ENCODE data around the gene OR4D9. TPM values are rescaled to one million over a fixed set of nuclear protein-coding genes. Genes with fewer than 3 reads are reported as not detected.
"Not testable (repeated sequence)": the region's sequence is repeated elsewhere in the genome, so short reads cannot be mapped to it uniquely, and the experiment has no call there.

Gene OR4D9
- polyA plus RNA-seq, 1 of the 3 experiments (the other 2 are of a cell fraction): not detected

GRCh38 chr11:59545179-59546020 lies 34.1 kb downstream of the OR4D9 start (continued):
- TF ChIP-seq SMC3 (IDR thresholded peaks at IDR 0.05; ENCODE audit: low read depth, low read length) (no peak), CHD2 (IDR thresholded peaks at IDR 0.05; ENCODE audit: low read length, partially characterized antibody) (no peak), EP300 (IDR thresholded peaks at IDR 0.05; ENCODE audit: borderline replicate concordance in 1 of 2, low read depth in 1 of 2, low read length in 1 of 2) (0 out of 4 replicates have a peak, but pooled peaks of 1 of the 2 experiments have one; percentile 23), RCOR1 (IDR thresholded peaks at IDR 0.05; ENCODE audit: low read length) (no peak), CTCF (IDR thresholded peaks at IDR 0.05) (no peak), MAX (IDR thresholded peaks at IDR 0.05; ENCODE audit: low read depth) (0 out of 2 replicates have a peak, but pooled peaks have one; percentile 36)

GRCh38 chr11:59547605-59548308 lies 36.4 kb downstream of the OR4D9 start:
- POLR2A ChIA-PET; H4K20me1 ChIP-seq (ENCODE audit: insufficient read depth); H3K4me1 ChIP-seq (ENCODE audit: control insufficient read depth in 1 of 2, insufficient read depth in 2 of 2, low read depth in 1 of 2, low read length in 1 of 2); H3K4me3 ChIP-seq (ENCODE audit: low read depth in 2 of 2, low read length in 1 of 2); H3K36me3 ChIP-seq (replicated peaks in 1 of 2; ENCODE audit: control insufficient read depth in 1 of 2, insufficient read depth in 2 of 2, low read length in 1 of 2); H2AFZ ChIP-seq (ENCODE audit: low read depth); H3K27ac ChIP-seq (ENCODE audit: low read depth in 2 of 2, low read length in 1 of 2); DNase-seq; H3K9me3 ChIP-seq; H3K79me2 ChIP-seq (ENCODE audit: insufficient read depth); H3K27me3 ChIP-seq (ENCODE audit: insufficient read depth); H3K4me2 ChIP-seq; H3K9me2 ChIP-seq; H3K9ac ChIP-seq: not testable (repeated sequence)
- H3F3A ChIP-seq (replicated peaks; ENCODE audit: insufficient read depth): peaks cover 34% of the 10 kb centered on the region
- 87% methylated on average over 5 of the region's 5 CpGs for WGBS (ENCODE audit: low lambda C conversion rate)
- CTCF ChIA-PET: interaction anchor here (1.9 to 2.1 kb wide), 2 partner anchors 10 kb away, joined by 10 to 12 read pairs; no protein-coding TSS in a partner anchor

- no peaks in the 10 kb centered on the region for H3K36me3 ChIP-seq (replicated peaks in 1 of 2; ENCODE audit: control insufficient read depth in 1 of 2, insufficient read depth in 2 of 2, low read length in 1 of 2)
- ChIA-PET CTCF (interaction anchor here (2.1 to 4.0 kb wide), 2 partner anchors 11 to 13 kb away, joined by 12 to 17 read pairs; no protein-coding TSS in a partner anchor), POLR2A (no interaction called here)
- H3F3A ChIP-seq (replicated peaks; ENCODE audit: insufficient read depth): peaks cover 34% of the 10 kb centered on the region
- peaks cover 2 to 5% of the 10 kb centered on the region in 2 experiments; a peak in 2 of 4 replicates for H3K4me1 ChIP-seq (ENCODE audit: control insufficient read depth in 1 of 2, insufficient read depth in 2 of 2, low read depth in 1 of 2, low read length in 1 of 2)
- H4K20me1 ChIP-seq (ENCODE audit: insufficient read depth): no peaks in the 10 kb centered on the region
- no peaks in the 10 kb centered on the region for H3K9me3 ChIP-seq
- WGBS (ENCODE audit: low lambda C conversion rate): 96% methylated on average over 5 of the region's 5 CpGs
- H3K79me2 ChIP-seq (ENCODE audit: insufficient read depth): no peaks in the 10 kb centered on the region
- H3K4me3 ChIP-seq (ENCODE audit: low read depth in 2 of 2, low read length in 1 of 2): no peak overlapping the region
- no peak overlapping the region for H3K27ac ChIP-seq (ENCODE audit: low read depth in 2 of 2, low read length in 1 of 2)
- no peaks in the 10 kb centered on the region for H3K9me2 ChIP-seq
- DNase-seq: no peak
- H2AFZ ChIP-seq (ENCODE audit: low read depth): no peak overlapping the region
- H3K4me2 ChIP-seq: no peak overlapping the region
- no peak overlapping the region for H3K9ac ChIP-seq
- no peaks in the 10 kb centered on the region for H3K27me3 ChIP-seq (ENCODE audit: insufficient read depth)
- TF ChIP-seq USF1 (IDR thresholded peaks at IDR 0.05; ENCODE audit: borderline replicate concordance, low read depth) (no peak), TEAD4 (IDR thresholded peaks at IDR 0.05; ENCODE audit: borderline replicate concordance, insufficient read depth) (no peak), ELF1 (IDR thresholded peaks at IDR 0.05) (no peak), TAF1 (IDR thresholded peaks at IDR 0.05; ENCODE audit: borderline replicate concordance, low read depth, low read length) (no peak), USF2 (IDR thresholded peaks at IDR 0.05; ENCODE audit: borderline replicate concordance, low read depth, low read length) (no peak), EP300 (IDR thresholded peaks at IDR 0.05; ENCODE audit: borderline replicate concordance in 1 of 2, low read depth in 1 of 2, low read length in 1 of 2) (no peak), GABPA (IDR thresholded peaks at IDR 0.05; ENCODE audit: low read depth) (no peak), PBX3 (IDR thresholded peaks at IDR 0.05) (no peak), MEF2A (IDR thresholded peaks at IDR 0.05; ENCODE audit: borderline replicate concordance, low read depth) (no peak), RCOR1 (IDR thresholded peaks at IDR 0.05; ENCODE audit: low read length) (no peak)
Observed at GRCh38 chr11:59548309-59548656, 36.9 kb downstream of the OR4D9 start.
